RCC 7860 (cell line): ENCODE results near the gene RALGAPA2.
A peak's percentile ranks its signal among the peaks of the same experiment; 100 is the strongest.

Experiments used
- DNase-seq: peaks from one replicate; pipeline ENCODE4 v3.0.0-alpha.2; 2015; ENCODE audit warnings: low spot score
- FAIRE-seq: peaks from 2 replicates; lab custom pipeline; 2012; peaks lifted over from hg19 to GRCh38; lab: Jason Lieb, UNC

RALGAPA2 gene

DNA sequence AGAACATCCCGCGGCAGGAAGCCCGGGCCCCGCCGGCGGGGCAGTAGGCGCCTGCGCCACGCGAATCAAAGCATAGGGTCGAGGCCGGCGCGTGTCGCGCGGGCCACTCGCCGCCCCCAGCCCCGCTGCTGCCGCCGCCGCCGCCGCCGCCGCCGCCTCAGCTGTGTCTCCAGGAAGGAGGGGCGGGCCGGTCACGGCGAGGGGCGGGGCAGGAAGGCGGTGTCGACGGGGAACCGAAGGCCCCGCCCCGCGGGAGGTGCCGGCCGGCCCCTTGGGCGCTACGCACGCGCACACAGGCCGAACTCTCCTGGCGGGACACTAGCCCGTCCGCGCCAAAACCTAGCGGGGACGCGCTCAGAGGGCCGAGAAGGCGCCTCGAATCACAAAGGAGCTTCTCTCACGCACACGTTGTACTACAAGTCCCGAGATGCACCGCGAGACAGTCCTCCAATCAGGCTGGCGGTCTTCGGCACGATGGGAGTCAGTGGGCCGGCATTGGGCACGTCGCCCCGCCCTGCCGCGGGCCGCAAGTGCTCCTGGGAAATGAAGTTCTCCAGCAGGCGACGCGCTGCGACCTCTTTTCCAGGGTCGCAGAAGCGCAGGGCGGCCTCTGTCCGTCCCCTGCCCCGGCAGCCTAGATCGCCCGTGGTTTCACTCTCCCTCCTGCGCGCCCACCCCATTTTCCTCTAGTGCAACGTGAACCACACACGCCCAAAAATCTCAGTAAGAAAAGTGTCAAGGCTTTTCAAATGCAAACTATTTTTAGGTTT lies at the start of gene RALGAPA2:
RALGAPA2 (minus strand) TSS at position 171 of the 770 bp plus-strand sequence; CDS start at position 7, 164 bp downstream.
- DNase-seq (peak; percentile 85), FAIRE-seq (peak; percentile 42)

- no peak for FAIRE-seq
- DNase-seq, result no peak
Measured at GRCh38 chr20:20761301-20761700, 48.9 kb upstream of the RALGAPA2 start.

DNA sequence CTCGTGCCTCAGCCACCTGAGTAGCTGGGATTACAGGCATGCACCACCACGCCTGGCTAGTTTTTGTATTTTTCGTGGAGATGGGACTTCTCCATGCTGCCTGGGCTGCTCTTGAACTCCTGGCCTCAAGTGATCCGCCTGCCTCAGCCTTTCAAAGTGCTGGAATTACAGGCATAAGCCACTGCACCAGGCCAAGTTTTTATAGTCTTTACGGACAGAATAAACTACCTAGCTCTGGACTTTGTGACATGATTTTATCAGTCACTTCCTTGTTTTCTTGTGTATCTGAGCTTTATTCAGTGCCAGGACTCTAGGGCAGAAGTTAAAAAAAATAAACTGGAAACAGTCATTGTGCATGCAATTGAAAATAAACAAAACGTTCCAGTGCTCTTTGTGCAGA lies 46.7 kb upstream of the RALGAPA2 start:
- DNase-seq, result no peak
- no peak for FAIRE-seq

GRCh38 chr20:20755674-20756319 lies 43.4 kb upstream of the RALGAPA2 start:
- DNase-seq (no peak), FAIRE-seq (no peak)

DNA sequence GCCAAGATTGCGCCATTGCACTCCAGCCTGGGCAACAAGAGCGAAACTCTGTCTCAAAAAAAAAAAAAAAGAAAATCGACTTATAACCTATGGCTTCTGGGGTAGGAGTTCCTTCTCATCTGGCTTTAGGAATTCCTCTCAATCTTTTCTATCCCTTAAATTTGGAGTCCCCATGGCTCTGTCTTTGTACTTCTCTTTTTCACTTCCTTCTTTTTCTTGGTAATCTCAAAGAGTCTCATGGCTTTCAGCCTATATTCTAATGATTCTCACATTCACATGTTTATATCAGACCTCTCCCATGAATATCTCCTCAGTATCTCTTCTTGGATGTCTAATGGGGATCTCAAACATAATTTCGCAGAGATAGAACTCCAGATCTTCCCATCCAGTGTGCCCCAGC lies 42.8 kb upstream of the RALGAPA2 start:
- FAIRE-seq (no peak), DNase-seq (no peak)

GRCh38 chr20:20754714-20755113 lies 42.3 kb upstream of the RALGAPA2 start:
- no peak for FAIRE-seq
- DNase-seq, result no peak

DNA sequence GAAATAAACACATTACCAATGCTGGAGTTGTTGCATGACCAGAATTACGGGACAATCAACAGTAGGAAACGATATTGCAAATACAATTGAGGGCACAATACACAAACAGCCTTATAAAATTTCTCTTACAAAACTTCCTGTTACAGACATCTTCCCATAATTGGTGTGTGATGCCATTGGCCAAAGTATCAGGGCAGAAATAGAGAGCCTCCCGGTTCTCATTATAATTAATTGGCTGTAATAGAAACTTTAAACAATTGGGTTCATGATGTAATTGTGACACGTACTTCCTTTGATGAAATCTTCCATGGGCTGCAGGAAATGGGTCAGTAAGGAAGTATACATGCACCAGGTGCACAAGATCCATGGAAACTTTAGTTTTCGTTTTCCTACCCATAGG lies 40.3 kb upstream of the RALGAPA2 start:
- FAIRE-seq, result no peak
- DNase-seq, result no peak

DNA sequence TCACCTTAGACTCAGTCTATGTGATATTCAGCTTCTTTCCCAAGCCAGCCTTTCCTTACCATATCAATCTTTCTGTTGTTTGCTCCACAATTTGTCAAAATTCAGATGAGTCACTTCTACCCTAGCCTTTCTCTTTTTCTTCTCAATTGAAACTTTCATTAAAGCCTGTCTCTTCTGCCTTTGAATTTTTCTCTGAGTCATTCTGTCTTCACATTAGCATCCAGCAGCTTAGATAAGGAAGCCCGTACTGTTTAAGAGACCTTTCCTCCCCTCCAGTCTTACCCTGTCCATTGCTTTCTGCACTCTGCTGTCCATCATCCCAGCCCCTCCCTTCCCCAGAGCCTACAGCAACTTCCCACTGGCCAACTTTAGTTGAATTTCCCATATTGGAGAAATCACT lies 34.9 kb upstream of the RALGAPA2 start:
- DNase-seq, result no peak

DNA sequence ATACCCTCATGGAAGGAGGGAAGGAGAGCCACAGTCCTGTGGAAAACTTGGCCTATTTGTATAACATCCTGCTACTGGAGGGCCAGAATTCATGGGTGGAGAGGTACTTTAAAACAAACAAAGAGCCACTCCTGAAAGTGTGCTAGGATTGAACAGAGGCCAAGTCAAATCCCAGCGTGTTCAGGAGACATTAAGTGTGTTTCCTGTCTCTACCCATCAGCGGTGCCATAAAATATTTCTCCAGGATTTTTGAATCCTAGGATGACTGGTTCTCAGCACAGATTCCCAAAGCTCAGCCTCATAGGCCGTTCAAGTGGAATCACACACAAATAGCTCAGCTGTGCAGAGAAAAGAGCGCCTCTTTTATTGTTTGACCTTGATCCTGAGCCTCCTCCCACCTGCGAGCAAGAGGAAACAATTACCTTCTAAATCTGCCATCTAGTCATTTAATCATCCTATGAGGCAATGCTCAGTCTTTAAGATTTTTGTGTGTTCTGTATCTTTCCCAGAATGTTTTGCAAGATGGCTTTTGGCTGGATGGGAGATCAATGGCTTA lies 31.8 kb upstream of the RALGAPA2 start:
- FAIRE-seq, result no peak
- DNase-seq, result no peak

More for the DNA sequence above, 34.9 kb upstream of the RALGAPA2 start:
- no peak for FAIRE-seq

- no peak for DNase-seq
- no peak for FAIRE-seq
Measured at GRCh38 chr20:20743511-20744169, 31.2 kb upstream of the RALGAPA2 start.

- DNase-seq (no peak), FAIRE-seq (no peak)
Measured at GRCh38 chr20:20741087-20742045, 28.9 kb upstream of the RALGAPA2 start.

DNA sequence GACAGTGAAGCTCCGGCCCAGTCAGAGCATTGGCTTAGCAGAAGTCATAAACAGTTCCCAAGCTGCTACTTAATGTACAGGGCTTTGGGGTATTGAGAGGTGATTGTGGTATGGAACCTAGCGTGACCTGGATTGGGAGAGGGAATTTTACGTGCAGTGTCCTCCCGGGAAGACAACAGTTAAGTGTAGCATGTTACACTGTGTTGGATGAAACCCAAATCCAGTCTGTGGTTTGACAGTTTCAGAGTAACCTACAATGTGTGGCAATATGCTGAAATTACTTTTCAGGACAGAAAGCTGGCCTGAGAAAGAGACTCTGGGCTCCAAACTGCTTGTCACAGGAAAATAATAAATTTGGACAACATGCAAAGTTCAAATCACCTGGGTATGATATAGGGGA lies 28.1 kb upstream of the RALGAPA2 start:
- FAIRE-seq, result no peak
- no peak for DNase-seq

DNA sequence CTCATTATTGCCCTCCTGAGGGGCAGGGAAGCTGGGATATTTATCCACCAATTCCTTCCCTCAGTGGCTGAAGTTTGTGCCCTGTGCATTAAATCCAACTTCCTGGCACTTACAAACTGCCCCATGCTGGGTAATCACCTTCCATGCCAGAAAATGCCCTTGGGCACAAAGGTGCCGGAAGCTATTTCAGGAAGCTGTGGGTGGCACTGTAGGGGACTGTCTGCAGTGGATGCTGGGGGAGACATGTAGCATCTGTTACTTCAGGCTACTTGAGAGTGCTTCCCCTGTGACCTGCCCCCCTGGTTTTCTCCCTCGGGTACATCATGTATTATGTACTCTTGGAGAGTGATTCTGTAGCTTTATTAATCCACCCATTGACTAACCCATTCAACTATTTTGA lies 24.7 kb upstream of the RALGAPA2 start:
- no peak for FAIRE-seq
- no peak for DNase-seq

DNA sequence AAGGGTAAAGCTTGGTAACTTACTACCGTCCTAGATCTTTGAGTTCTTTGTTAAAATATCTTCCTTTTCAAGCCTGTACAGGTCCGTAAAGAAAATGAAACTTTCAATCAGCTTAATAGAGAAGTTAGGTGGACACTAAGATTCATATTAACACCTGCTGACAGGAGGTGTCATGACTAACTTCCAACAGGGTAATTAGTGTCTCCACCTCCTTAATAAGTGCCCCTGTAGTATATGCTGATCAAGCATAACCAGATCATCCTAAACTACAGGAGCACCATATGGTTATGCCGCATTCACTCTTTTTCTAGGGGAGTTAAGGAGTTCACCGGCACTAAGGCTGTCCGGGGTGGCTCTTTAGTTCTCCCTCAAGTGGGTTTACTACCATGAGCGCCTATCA lies 23.9 kb upstream of the RALGAPA2 start:
- DNase-seq, result no peak
- no peak for FAIRE-seq

DNA sequence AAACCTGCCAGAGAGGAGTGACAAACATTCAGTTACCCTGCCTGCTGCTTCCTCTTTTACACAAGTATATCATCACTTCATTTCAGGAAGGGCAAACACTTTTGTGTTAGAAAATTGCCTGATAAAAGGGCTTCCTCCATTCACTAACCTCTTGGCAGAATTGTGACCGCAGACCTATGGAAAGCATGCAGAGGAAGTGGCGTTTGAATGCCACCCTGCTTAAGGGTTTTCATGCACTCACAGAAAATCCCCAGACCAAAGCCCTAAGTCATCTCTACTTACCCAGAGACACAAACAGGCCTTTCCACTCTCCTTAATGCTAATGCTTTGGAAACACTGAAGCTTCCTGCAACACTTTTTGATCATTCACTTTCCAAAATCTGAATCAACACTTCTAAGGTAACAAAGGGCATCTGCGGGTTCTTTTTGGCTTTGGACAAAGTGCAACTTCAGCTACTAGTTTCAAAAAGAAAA lies 22.1 kb upstream of the RALGAPA2 start:
- no peak for FAIRE-seq
- no peak for DNase-seq

- no peak for FAIRE-seq
Measured at GRCh38 chr20:20733943-20734342, 21.5 kb upstream of the RALGAPA2 start.

DNA sequence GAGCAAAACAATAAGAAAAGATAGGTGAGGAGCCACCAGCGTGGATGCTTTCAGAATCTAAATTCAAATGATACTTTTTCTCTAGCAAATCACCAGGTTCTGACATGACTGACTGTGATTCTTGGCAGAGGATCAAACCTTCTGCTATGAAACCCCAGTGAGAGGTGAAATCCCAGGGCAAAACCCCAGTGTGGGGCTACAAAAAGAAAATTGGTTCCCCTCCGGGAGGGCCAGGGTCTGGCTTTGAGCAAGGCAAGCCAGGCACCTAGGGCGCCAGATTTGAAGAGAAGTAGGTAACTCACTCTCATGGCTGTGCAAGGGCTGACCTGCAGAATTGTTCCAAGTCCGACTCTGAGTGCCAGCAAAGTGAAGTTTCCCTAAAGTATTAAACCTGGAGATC lies 20.2 kb upstream of the RALGAPA2 start:
- no peak for FAIRE-seq
- no peak for DNase-seq

More at GRCh38 chr20:20733943-20734342, 21.5 kb upstream of the RALGAPA2 start:
- no peak for DNase-seq

DNA sequence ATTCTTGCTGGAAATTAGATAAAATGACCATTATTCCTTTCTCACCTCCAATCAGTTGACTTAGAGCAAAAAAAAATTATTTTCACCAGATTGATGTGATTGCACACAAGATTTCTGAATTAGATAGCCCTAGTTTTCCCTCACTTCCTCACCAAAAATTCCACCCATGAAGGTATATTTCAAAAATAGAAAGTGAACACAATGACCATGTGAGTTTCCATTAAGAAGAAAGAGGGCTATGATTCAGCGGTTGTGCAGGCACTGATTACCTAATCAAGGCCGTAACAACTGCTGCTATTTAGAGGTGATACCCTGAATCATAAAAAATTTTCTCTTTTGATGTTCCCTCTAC lies 19.5 kb upstream of the RALGAPA2 start:
- FAIRE-seq (no peak), DNase-seq (no peak)

- no peak for DNase-seq
Measured at GRCh38 chr20:20731000-20731944, 18.8 kb upstream of the RALGAPA2 start.

More at GRCh38 chr20:20731000-20731944, 18.8 kb upstream of the RALGAPA2 start:
- no peak for FAIRE-seq
